Testis (tissue), 3 donors: Measurements from ENCODE around the gene MYO7A. TPM values are rescaled to one million over a fixed set of nuclear protein-coding genes. Genes with fewer than 3 reads are reported as not detected.

Experiments used
- DNase-seq: peaks from one replicate; pipeline ENCODE4 v3.0.0-alpha.2; 2019
- H3K27ac ChIP-seq, 2 donors: fragments of 200-600 bp; sonication (generic); one replicate each; pipeline ENCODE4 v1.5.1; 2019
- H3K27me3 ChIP-seq: fragments of 200-600 bp; sonication (generic); one replicate; pipeline ENCODE4 v1.5.1; 2019
- H3K36me3 ChIP-seq: fragments of 200-600 bp; sonication (generic); one replicate; pipeline ENCODE4 v1.5.1; 2017; ENCODE audit warnings: low read depth; ENCODE audit errors: missing control alignments
- H3K4me1 ChIP-seq: fragments of 200-600 bp; sonication (generic); one replicate; pipeline ENCODE4 v1.5.1; 2019
- H3K4me3 ChIP-seq, 2 donors: fragments of 200-600 bp; sonication (generic); one replicate each; pipeline ENCODE4 v1.5.1; 2017 to 2019
- H3K9me3 ChIP-seq: fragments of 200-600 bp; sonication (generic); one replicate; pipeline ENCODE4 v1.5.1; 2017
- POLR2A ChIP-seq: fragments of 450-650 bp; IDR thresholded peaks from one replicate; pipeline ENCODE4 v1.6.1; 2017; ENCODE audit warnings: antibody characterized with exemption, mild to moderate bottlenecking, moderate library complexity
- WGBS, 2 donors: methylation state at CpG; one replicate each; pipeline ENCODE4 v1.1.5; 2018; 5-methylcytosine and 5-hydroxymethylcytosine counted together
- intact Hi-C: fragments of 100-400 bp; cut with DNase I; formaldehyde crosslinking; loops from one replicate; pipeline ENCODE4 v1.15.1; 2023; ENCODE audit warnings: low total_unique reads
- polyA plus RNA-seq: library from polyadenylated mRNA; stranded (reverse); fragments of 350-450 nt; fragmentation: Illumina TruSeq; extraction: RNeasy Lipid Tissue Mini Kit (QIAGEN cat#74804); gene quantifications from one replicate; pipeline ENCODE4 v1.2.3, GENCODE V29; 2014; ENCODE audit warnings: low read depth, low replicate concordance; ENCODE audit not compliant: insufficient read depth
- total RNA-seq, 2 donors: library from RNA; depleted of rRNA; stranded (reverse); fragments of >200 nt; gene quantifications; one replicate each; pipeline ENCODE4 v1.2.3, GENCODE V29; 2016
- TF ChIP-seq, protein P1 (sequence below), 3 experiments: fragments of 450-650 bp in 2 of 3; fragments of 200-600 bp in 1 of 3; sonication (generic) in 1 of 3; IDR thresholded peaks; one replicate each; pipeline ENCODE4 v1.5.1; 2016 to 2019; ENCODE audit warnings: antibody characterized with exemption in 3 of 3, mild to moderate bottlenecking in 2 of 3, moderate library complexity in 1 of 3

The MYO7A gene
- total and polyA plus RNA-seq, 3 donors from 2014 or later = 40.1 to 239 (median 161) TPM

DNA sequence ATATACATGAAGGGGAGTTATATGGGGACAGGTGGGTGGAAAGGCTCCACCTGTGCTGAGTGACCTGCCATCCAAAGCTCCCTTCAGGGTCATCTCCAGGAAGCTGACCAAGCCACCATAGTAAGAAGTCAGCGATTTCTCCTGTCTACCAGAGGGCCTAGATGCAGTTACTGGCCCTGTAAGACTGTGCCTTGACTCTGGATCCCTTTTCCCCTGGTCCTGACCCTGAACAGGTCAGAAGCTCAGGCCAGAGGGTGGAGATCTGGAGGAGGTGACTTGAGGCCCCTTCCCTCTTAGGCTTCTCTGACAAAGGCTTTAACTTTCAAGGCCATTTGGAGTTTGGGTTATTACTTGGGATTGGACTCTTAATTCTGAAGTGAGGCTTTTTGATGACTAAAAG is 103.8 kb downstream of the MYO7A start:
- DNase-seq = no peak
- H3K4me3 ChIP-seq = no peak overlapping the region
- H3K9me3 ChIP-seq = no peaks in the 10 kb centered on the region
- intact Hi-C loops = no loop called here
- H3K36me3 ChIP-seq = no peaks in the 10 kb centered on the region
- TF ChIP-seq, protein P1, sequence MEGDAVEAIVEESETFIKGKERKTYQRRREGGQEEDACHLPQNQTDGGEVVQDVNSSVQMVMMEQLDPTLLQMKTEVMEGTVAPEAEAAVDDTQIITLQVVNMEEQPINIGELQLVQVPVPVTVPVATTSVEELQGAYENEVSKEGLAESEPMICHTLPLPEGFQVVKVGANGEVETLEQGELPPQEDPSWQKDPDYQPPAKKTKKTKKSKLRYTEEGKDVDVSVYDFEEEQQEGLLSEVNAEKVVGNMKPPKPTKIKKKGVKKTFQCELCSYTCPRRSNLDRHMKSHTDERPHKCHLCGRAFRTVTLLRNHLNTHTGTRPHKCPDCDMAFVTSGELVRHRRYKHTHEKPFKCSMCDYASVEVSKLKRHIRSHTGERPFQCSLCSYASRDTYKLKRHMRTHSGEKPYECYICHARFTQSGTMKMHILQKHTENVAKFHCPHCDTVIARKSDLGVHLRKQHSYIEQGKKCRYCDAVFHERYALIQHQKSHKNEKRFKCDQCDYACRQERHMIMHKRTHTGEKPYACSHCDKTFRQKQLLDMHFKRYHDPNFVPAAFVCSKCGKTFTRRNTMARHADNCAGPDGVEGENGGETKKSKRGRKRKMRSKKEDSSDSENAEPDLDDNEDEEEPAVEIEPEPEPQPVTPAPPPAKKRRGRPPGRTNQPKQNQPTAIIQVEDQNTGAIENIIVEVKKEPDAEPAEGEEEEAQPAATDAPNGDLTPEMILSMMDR (IDR thresholded peaks at IDR 0.05) = no peak
- TF ChIP-seq POLR2A = no peak
- no peak overlapping the region for H3K27ac ChIP-seq
- WGBS, 2 donors = 70 to 95% methylated on average over 1 of the region's 1 CpG
- H3K4me1 ChIP-seq = no peaks in the 10 kb centered on the region
- no peaks in the 10 kb centered on the region for H3K27me3 ChIP-seq

DNA sequence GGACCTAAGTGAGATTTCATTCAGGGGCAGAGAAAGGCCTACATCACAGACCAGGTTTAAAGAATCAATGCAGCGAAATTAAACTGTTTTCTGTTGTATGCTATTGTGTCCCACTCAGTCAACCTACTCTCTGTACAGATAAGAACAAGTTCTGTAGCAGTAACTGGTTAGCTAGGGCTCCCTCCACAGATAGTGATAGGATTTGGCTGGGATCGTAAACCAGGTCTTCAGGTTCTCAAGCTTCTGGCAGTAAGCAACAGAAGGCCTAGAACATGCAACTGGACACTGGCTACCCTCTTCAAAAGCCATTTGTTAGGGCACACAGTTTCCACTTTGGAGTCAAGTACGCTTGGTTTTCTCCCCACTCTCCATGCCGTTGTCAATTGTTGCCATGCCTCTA is 104.2 kb downstream of the MYO7A start:
- no peaks in the 10 kb centered on the region for H3K4me1 ChIP-seq
- no peak overlapping the region for H3K27ac ChIP-seq
- WGBS, 2 donors = 96 to 97% methylated on average over 4 of the region's 4 CpGs
- intact Hi-C loops = no loop called here
- no peaks in the 10 kb centered on the region for H3K36me3 ChIP-seq
- no peak for DNase-seq
- H3K4me3 ChIP-seq = no peak overlapping the region
- TF ChIP-seq, protein P1 (IDR thresholded peaks at IDR 0.05) = no peak
- no peak for TF ChIP-seq POLR2A
- H3K9me3 ChIP-seq = no peaks in the 10 kb centered on the region
- H3K27me3 ChIP-seq = no peaks in the 10 kb centered on the region

DNA sequence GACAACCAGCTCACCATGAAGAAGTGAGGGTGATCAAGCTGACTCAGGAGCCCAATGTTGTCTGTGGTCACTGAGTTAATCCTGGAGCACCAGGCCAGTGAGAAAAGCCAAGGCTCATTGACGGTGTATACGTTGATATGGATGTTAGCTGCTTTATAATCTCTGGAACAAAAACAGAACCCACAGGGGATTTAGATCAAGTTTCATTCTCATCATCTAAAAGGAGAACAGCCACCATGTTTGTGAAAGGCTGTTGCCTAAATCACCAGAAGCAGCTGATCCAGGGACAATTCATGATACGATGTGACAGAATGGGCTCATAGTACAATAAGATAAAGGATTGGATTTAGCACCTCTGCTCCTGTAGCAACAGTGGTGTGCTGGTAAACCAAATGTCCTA is 105.0 kb downstream of the MYO7A start:
- Histone ChIP-seq H3K4me3 (no peak overlapping the region), H3K36me3 (no peaks in the 10 kb centered on the region), H3K27me3 (no peaks in the 10 kb centered on the region), H3K9me3 (no peaks in the 10 kb centered on the region), H3K27ac (no peak overlapping the region), H3K4me1 (no peaks in the 10 kb centered on the region)
- 90 to 99% methylated on average over 3 of the region's 3 CpGs for WGBS, 2 donors
- intact Hi-C loops = no loop called here
- TF ChIP-seq, protein P1 (IDR thresholded peaks at IDR 0.05) = no peak
- TF ChIP-seq POLR2A = no peak
- no peak for DNase-seq

DNA sequence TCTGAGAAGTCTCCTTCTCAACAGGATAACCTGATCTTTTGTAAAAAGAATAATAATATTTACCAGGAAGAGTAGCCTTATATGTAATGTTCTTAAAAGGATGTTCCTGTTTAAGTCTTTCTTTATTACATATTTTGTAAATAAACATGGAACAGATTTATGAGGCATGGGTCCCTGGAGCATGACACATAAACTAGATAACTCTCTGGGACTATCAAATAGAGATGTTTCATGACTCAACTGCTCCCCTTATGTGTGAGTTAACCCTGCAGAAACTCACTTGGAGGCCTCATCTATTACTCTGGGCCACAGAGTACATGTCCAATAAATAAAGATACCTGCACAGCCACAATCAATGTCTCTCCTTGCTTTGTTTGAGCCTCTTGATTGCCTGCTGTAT is 108.9 kb downstream of the MYO7A start:
- no peak overlapping the region for H3K27ac ChIP-seq
- intact Hi-C loops = no loop called here
- H3K4me1 ChIP-seq = no peaks in the 10 kb centered on the region
- no peaks in the 10 kb centered on the region for H3K9me3 ChIP-seq
- H3K27me3 ChIP-seq = no peaks in the 10 kb centered on the region
- no peak overlapping the region for H3K4me3 ChIP-seq
- TF ChIP-seq, protein P1 (IDR thresholded peaks at IDR 0.05) = no peak
- TF ChIP-seq POLR2A = no peak
- no peaks in the 10 kb centered on the region for H3K36me3 ChIP-seq
- no peak for DNase-seq

DNA sequence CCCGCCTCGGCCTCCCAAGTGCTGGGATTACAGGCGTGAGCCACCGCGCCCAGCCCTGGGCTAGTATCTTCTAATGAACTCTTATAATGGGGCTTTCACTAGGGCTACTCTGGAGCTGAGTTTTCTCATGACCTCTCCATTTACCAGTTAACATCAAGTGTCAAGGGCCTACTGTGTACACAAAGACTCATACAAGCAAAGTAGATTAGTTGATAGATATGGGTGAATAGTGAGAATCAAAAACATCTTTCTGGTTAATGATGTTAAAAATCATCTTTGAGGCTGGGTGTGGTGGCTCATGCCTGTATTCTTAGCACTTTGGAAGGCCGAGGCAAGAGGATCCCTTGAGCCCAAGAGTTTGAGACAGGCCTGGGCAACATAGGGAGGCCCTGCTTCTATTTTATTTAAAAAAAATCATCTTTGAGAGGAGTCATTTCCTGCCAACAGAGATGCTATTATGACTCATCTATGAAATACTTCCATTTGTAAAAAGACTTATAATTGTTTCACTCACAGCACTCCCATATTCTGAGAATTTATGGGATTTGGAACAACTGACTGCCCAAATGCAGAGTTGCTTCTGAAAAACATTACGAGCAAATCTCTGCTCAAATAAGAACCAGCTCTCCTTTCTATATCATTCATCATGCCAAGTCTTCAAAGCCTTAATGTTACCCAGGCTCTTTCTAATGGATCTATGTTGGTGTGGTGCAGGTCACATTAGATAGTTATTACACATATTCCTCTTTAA is 116.4 kb downstream of the MYO7A start:
- 84 to 94% methylated on average over 7 of the region's 7 CpGs for whole genome bisulfite sequencing, 2 donors
- H3K4me1 ChIP-seq = no peaks in the 10 kb centered on the region
- DNase-seq = no peak
- H3K27me3 ChIP-seq = no peaks in the 10 kb centered on the region
- no peaks in the 10 kb centered on the region for H3K36me3 ChIP-seq
- no peak overlapping the region for H3K27ac ChIP-seq
- no peak overlapping the region for H3K4me3 ChIP-seq
- H3K9me3 ChIP-seq = no peaks in the 10 kb centered on the region
- intact Hi-C loops = no loop called here
- TF ChIP-seq, protein P1 (IDR thresholded peaks at IDR 0.05) = no peak
- TF ChIP-seq POLR2A = no peak
